ENCODE measurements around the gene OXGR1.

GRCh38 chr13:97023117-97023516 lies 28.8 kb upstream of the OXGR1 start:
- TF ChIP-seq CTCF (IDR thresholded peaks at IDR 0.05; ENCODE audit: low read length), result no peak
- no peak for TF ChIP-seq EZH2phosphoT487 (IDR thresholded peaks at IDR 0.05; ENCODE audit: low read length)
- no peak for TF ChIP-seq EZH2 (optimal IDR thresholded peaks at IDR 0.05; ENCODE audit: low read depth, low read length)

Measured in MM.1S (cell line).